Liver (tissue), 9 donors: ENCODE measurements around the gene MAP3K19. TPM values are rescaled to one million over a fixed set of nuclear protein-coding genes. Genes with fewer than 3 reads are reported as not detected.

Source experiments
- DNase-seq: peaks from one replicate; pipeline ENCODE4 v3.0.0-alpha.2; 2017; ENCODE audit warnings: low spot score
- H3K27ac ChIP-seq, 2 donors: one replicate each; pipeline ENCODE4 v1.7.0; 2013; ENCODE audit warnings: inconsistent platforms in 2 of 2, low read length in 2 of 2, control low read depth in 1 of 2, low read depth in 1 of 2, mild to moderate bottlenecking in 1 of 2
- H3K27me3 ChIP-seq, 4 donors: one replicate each; pipeline versions ENCODE4 v1.6.1 to v1.7.0; 2013; ENCODE audit warnings: low read length in 3 of 4, inconsistent platforms in 1 of 4, mild to moderate bottlenecking in 1 of 4, moderate library complexity in 1 of 4; ENCODE audit not compliant: control insufficient read depth in 4 of 4, insufficient read depth in 4 of 4
- H3K36me3 ChIP-seq, 4 donors: one replicate each; pipeline versions ENCODE4 v1.6.1 to v1.7.0; 2013; ENCODE audit warnings: low read length in 3 of 4, mild to moderate bottlenecking in 3 of 4, low read depth in 1 of 4, moderate library complexity in 1 of 4; ENCODE audit not compliant: control insufficient read depth in 4 of 4, insufficient read depth in 3 of 4
- H3K4me1 ChIP-seq, 4 donors: one replicate each; pipeline versions ENCODE4 v1.6.1 to v1.7.0; 2013; ENCODE audit warnings: low read length in 3 of 4, mild to moderate bottlenecking in 3 of 4, moderate library complexity in 1 of 4; ENCODE audit not compliant: control insufficient read depth in 4 of 4, insufficient read depth in 4 of 4
- H3K4me3 ChIP-seq, 3 donors: one replicate each; pipeline versions ENCODE4 v1.6.1 to v1.7.0; 2013; ENCODE audit warnings: low read length in 3 of 3, control low read depth in 1 of 3, low read depth in 1 of 3, mild to moderate bottlenecking in 1 of 3
- H3K9ac ChIP-seq, 2 donors: one replicate each; pipeline ENCODE4 v1.7.0; 2013; ENCODE audit warnings: low read length in 2 of 2, mild to moderate bottlenecking in 2 of 2, moderate library complexity in 2 of 2, control low read depth in 1 of 2, low read depth in 1 of 2
- H3K9me3 ChIP-seq, 4 donors: one replicate each; pipeline versions ENCODE4 v1.6.1 to v1.7.0; 2013; ENCODE audit warnings: low read length in 3 of 4; ENCODE audit not compliant: control insufficient read depth in 4 of 4
- ATF3 ChIP-seq: IDR thresholded peaks from 2 replicates; pipeline ENCODE4 v1.6.1; 2016; ENCODE audit warnings: antibody characterized with exemption
- CTCF ChIP-seq: fragments of 150-350 bp; IDR thresholded peaks from 2 replicates; pipeline ENCODE4 v1.5.1; 2017; ENCODE audit warnings: improper control_type of control experiment, low read depth, low read length; ENCODE audit not compliant: missing input control
- EGR1 ChIP-seq, 2 donors: IDR thresholded peaks; 2 replicates each; pipeline ENCODE4 v1.6.1; 2016 to 2018; ENCODE audit warnings: antibody characterized with exemption in 2 of 2, low read depth in 2 of 2
- FOXA1 ChIP-seq: IDR thresholded peaks from 2 replicates; pipeline ENCODE4 v1.6.1; 2016; ENCODE audit warnings: antibody characterized with exemption
- FOXA2 ChIP-seq: IDR thresholded peaks from 2 replicates; pipeline ENCODE4 v1.6.1; 2016; ENCODE audit warnings: antibody characterized with exemption
- GABPA ChIP-seq, 2 donors: IDR thresholded peaks in 1 of 2; conservative IDR thresholded peaks in 1 of 2; 2 replicates each; pipeline ENCODE4 v1.6.1; 2016; ENCODE audit warnings: antibody characterized with exemption in 2 of 2, mild to moderate bottlenecking in 1 of 2, moderate library complexity in 1 of 2
- HNF4A ChIP-seq, 2 donors: conservative IDR thresholded peaks; 2 replicates each; pipeline ENCODE4 v1.6.1; 2016; ENCODE audit warnings: antibody characterized with exemption in 2 of 2, mild to moderate bottlenecking in 2 of 2
- HNF4G ChIP-seq: IDR thresholded peaks from 2 replicates; pipeline ENCODE4 v1.6.1; 2016; ENCODE audit warnings: antibody characterized with exemption
- JUND ChIP-seq, 2 donors: IDR thresholded peaks; 2 replicates each; pipeline ENCODE4 v1.6.1; 2016; ENCODE audit warnings: antibody characterized with exemption in 2 of 2
- NR2F2 ChIP-seq: IDR thresholded peaks from 2 replicates; pipeline ENCODE4 v1.6.1; 2016; ENCODE audit warnings: antibody characterized with exemption
- RAD21 ChIP-seq, 2 donors: IDR thresholded peaks; 2 replicates each; pipeline ENCODE4 v1.6.1; 2016; ENCODE audit warnings: antibody characterized with exemption in 2 of 2, mild to moderate bottlenecking in 2 of 2
- REST ChIP-seq: IDR thresholded peaks from 2 replicates; pipeline ENCODE4 v1.6.1; 2016; ENCODE audit warnings: antibody characterized with exemption, mild to moderate bottlenecking
- RXRA ChIP-seq, 2 donors: IDR thresholded peaks; 2 replicates each; pipeline ENCODE4 v1.6.1; 2017 to 2018; ENCODE audit warnings: antibody characterized with exemption in 2 of 2, mild to moderate bottlenecking in 1 of 2
- SP1 ChIP-seq: IDR thresholded peaks from 2 replicates; pipeline ENCODE4 v1.6.1; 2018; ENCODE audit warnings: antibody characterized with exemption, mild to moderate bottlenecking
- TAF1 ChIP-seq: conservative IDR thresholded peaks from 2 replicates; pipeline ENCODE4 v1.6.1; 2016; ENCODE audit warnings: antibody characterized with exemption, mild to moderate bottlenecking
- YY1 ChIP-seq: IDR thresholded peaks from 2 replicates; pipeline ENCODE4 v1.6.1; 2016; ENCODE audit warnings: antibody characterized with exemption, mild to moderate bottlenecking
- ZBTB33 ChIP-seq: IDR thresholded peaks from 2 replicates; pipeline ENCODE4 v1.6.1; 2016; ENCODE audit warnings: antibody characterized with exemption
- WGBS: extraction: QIAGEN DNeasy Blood & Tissue Kit; methylation state at CpG from one replicate; pipeline ENCODE4 v1.1.7; 2013; 5-methylcytosine and 5-hydroxymethylcytosine counted together
- polyA plus RNA-seq, 2 donors: library from polyadenylated mRNA; stranded (reverse) in 1 of 2; unstranded in 1 of 2; fragments of 200-250 nt in 1 of 2; fragments of >200 nt in 1 of 2; fragmentation: Nextera tagmentation in 1 of 2; extraction: Ambion mirVana in 1 of 2; gene quantifications; one replicate each; pipeline versions ENCODE4 v1.2.1 to v1.2.3, GENCODE V29; 2013 to 2015
- total RNA-seq, 2 donors: library from RNA; depleted of rRNA; stranded (reverse); fragments of >200 nt; gene quantifications; one replicate each; pipeline ENCODE4 v1.2.3, GENCODE V29; 2014
- donor health status: healthy.
- donor health status: healthy.
- donor health status: healthy.
- donor health status: healthy.
- donor health status: healthy.

Gene MAP3K19
- total and polyA plus RNA-seq, 4 donors: not detected

GRCh38 chr2:134952608-134953007 lies 94.6 kb downstream of the MAP3K19 start (continued):
- TF ChIP-seq RAD21 (IDR thresholded peaks at IDR 0.05) (no peak), RXRA (IDR thresholded peaks at IDR 0.05) (no peak), FOXA1 (no peak), HNF4A (conservative IDR thresholded peaks at IDR 0.05) (no peak), FOXA2 (no peak), HNF4G (no peak), YY1 (no peak), JUND (IDR thresholded peaks at IDR 0.05) (no peak), ATF3 (no peak)

- Histone ChIP-seq H3K27ac (no peak overlapping the region), H3K4me1 (no peaks in the 10 kb centered on the region), H3K36me3 (peaks cover 6 to 55% (median 38%) of the 10 kb centered on the region in 4 donors), H3K4me3 (no peak overlapping the region), H3K9ac (no peak overlapping the region), H3K27me3 (no peaks in the 10 kb centered on the region), H3K9me3 (no peaks in the 10 kb centered on the region)
- TF ChIP-seq RXRA (IDR thresholded peaks at IDR 0.05) (no peak), FOXA2 (no peak), EGR1 (IDR thresholded peaks at IDR 0.05; ENCODE audit: low read depth in 2 of 2) (no peak), SP1 (no peak), CTCF (no peak), TAF1 (no peak), REST (no peak), YY1 (no peak), HNF4G (no peak), NR2F2 (no peak), FOXA1 (no peak), JUND (IDR thresholded peaks at IDR 0.05) (no peak), GABPA (IDR thresholded peaks at IDR 0.05 in 1 of 2, conservative IDR thresholded peaks at IDR 0.05 in 1 of 2) (no peak), ZBTB33 (no peak), RAD21 (IDR thresholded peaks at IDR 0.05) (no peak), ATF3 (no peak), HNF4A (conservative IDR thresholded peaks at IDR 0.05) (no peak)
- DNase-seq: no peak
- 91% methylated on average over 2 of the region's 2 CpGs for WGBS
Observed at GRCh38 chr2:134950886-134951285, 96.4 kb downstream of the MAP3K19 start.
